Mesodermal cell (in vitro differentiated cells): ENCODE results near the gene GPATCH3.
"Not testable (repeated sequence)": the region's sequence is repeated elsewhere in the genome, so short reads cannot be mapped to it uniquely, and the experiment has no call there.

ENCODE experiments used
- H3K27ac ChIP-seq: 2 replicates; pipeline ENCODE4 v1.7.0; 2013; ENCODE audit warnings: mild to moderate bottlenecking, low read depth, low read length, moderate library complexity; ENCODE audit not compliant: severe bottlenecking
- H3K36me3 ChIP-seq: 2 replicates; pipeline ENCODE4 v1.7.1; 2013; ENCODE audit warnings: mild to moderate bottlenecking, low read length, moderate library complexity; ENCODE audit not compliant: control insufficient read depth, insufficient read depth
- H3K4me1 ChIP-seq: one replicate; pipeline ENCODE4 v1.7.1; 2013; ENCODE audit warnings: mild to moderate bottlenecking, low read length; ENCODE audit not compliant: insufficient read depth, control insufficient read depth, poor library complexity, severe bottlenecking
- H3K4me3 ChIP-seq: 2 replicates; pipeline ENCODE4 v1.7.0; 2013; ENCODE audit warnings: low read length, control low read depth, mild to moderate bottlenecking; ENCODE audit not compliant: insufficient read depth, poor library complexity, severe bottlenecking; ENCODE audit errors: extremely low read depth
- H3K9me3 ChIP-seq: 2 replicates; pipeline ENCODE4 v1.7.1; 2013; ENCODE audit warnings: mild to moderate bottlenecking, low read length, moderate library complexity; ENCODE audit not compliant: control insufficient read depth
- WGBS, 2 experiments: methylation state at CpG; one replicate each; pipeline ENCODE4 v1.1.5; 2013; ENCODE audit warnings: missing lambda C conversion rate in 2 of 2; ENCODE audit not compliant: insufficient coverage in 2 of 2; 5-methylcytosine and 5-hydroxymethylcytosine counted together

The GPATCH3 gene

GRCh38 chr1:26889551-26890466, 10.5 kb downstream of the GPATCH3 start, which contains the start of gene GPN2:
Gene GPN2, minus strand, starts transcription at chr1:26890283. Its CDS starts 187 bp downstream, at chr1:26890096.
- peak within 1 kb of the TSS; percentile 80 for H3K27ac ChIP-seq

GRCh38 chr1:26888231-26888630, 12.0 kb downstream of the GPATCH3 start:
- no peak overlapping the region for H3K27ac ChIP-seq
- no peaks in the 10 kb centered on the region for H3K9me3 ChIP-seq
- H3K4me1 ChIP-seq = peaks cover 4% of the 10 kb centered on the region
- no peak overlapping the region for H3K4me3 ChIP-seq
- H3K36me3 ChIP-seq = peaks cover 67% of the 10 kb centered on the region
- WGBS, 2 experiments = 100% methylated on average over 1 of the region's 1 CpG; no CpG with 5 or more reads in 1 of the 2 experiments

More at GRCh38 chr1:26889551-26890466, 10.5 kb downstream of the GPATCH3 start, which contains the start of gene GPN2:
- Histone ChIP-seq H3K9me3 (no peaks in the 10 kb centered on the region), H3K4me1 (peaks cover 4% of the 10 kb centered on the region), H3K4me3 (peak within 1 kb of the TSS; percentile 76), H3K36me3 (peaks cover 65% of the 10 kb centered on the region)
- WGBS, 2 experiments = 5 to 6% methylated on average over 63 to 72 of the region's 89 CpGs

GRCh38 chr1:26887125-26887524, 13.1 kb downstream of the GPATCH3 start:
- 83 to 100% methylated on average over 1 of the region's 1 CpG for WGBS, 2 experiments
- H3K9me3 ChIP-seq = no peaks in the 10 kb centered on the region
- peaks cover 4% of the 10 kb centered on the region for H3K4me1 ChIP-seq
- peaks cover 67% of the 10 kb centered on the region for H3K36me3 ChIP-seq
- H3K27ac ChIP-seq = no peak overlapping the region
- no peak overlapping the region for H3K4me3 ChIP-seq

- Histone ChIP-seq H3K36me3 (peaks cover 72% of the 10 kb centered on the region), H3K4me3 (no peak overlapping the region), H3K27ac (no peak overlapping the region), H3K4me1 (no peaks in the 10 kb centered on the region), H3K9me3 (no peaks in the 10 kb centered on the region)
- 94 to 95% methylated on average over 5 of the region's 5 CpGs for WGBS, 2 experiments
Measured at GRCh38 chr1:26882696-26883463, 17.4 kb downstream of the GPATCH3 start.

- H3K36me3 ChIP-seq = peaks cover 79% of the 10 kb centered on the region
- H3K4me3 ChIP-seq, H3K27ac ChIP-seq, H3K9me3 ChIP-seq, H3K4me1 ChIP-seq: not testable (repeated sequence)
- 95 to 97% methylated on average over 5 of the region's 6 CpGs for WGBS, 2 experiments
Measured at GRCh38 chr1:26881611-26882010, 18.7 kb downstream of the GPATCH3 start.

- WGBS, 2 experiments = 100% methylated on average over 3 of the region's 4 CpGs
- no peaks in the 10 kb centered on the region for H3K9me3 ChIP-seq
- H3K27ac ChIP-seq = no peak overlapping the region
- H3K36me3 ChIP-seq = peaks cover 65% of the 10 kb centered on the region
- peaks cover 4% of the 10 kb centered on the region for H3K4me1 ChIP-seq
- H3K4me3 ChIP-seq = no peak overlapping the region
Measured at GRCh38 chr1:26879793-26880192, 20.5 kb downstream of the GPATCH3 start.

GRCh38 chr1:26877326-26877725, 22.9 kb downstream of the GPATCH3 start:
- WGBS, 2 experiments = 100% methylated on average over 1 of the region's 2 CpGs; no CpG with 5 or more reads in 1 of the 2 experiments
- no peak overlapping the region for H3K27ac ChIP-seq
- no peaks in the 10 kb centered on the region for H3K9me3 ChIP-seq
- H3K4me3 ChIP-seq = no peak overlapping the region
- peaks cover 4% of the 10 kb centered on the region for H3K4me1 ChIP-seq
- H3K36me3 ChIP-seq = peaks cover 40% of the 10 kb centered on the region

- Histone ChIP-seq H3K27ac (peak overlapping the region; percentile 3), H3K9me3 (no peaks in the 10 kb centered on the region), H3K4me3 (no peak overlapping the region), H3K36me3 (peaks cover 18% of the 10 kb centered on the region), H3K4me1 (peaks cover 4% of the 10 kb centered on the region)
- WGBS, 2 experiments = 53 to 69% methylated on average over 3 to 4 of the region's 4 CpGs
Measured at GRCh38 chr1:26874896-26875295, 25.4 kb downstream of the GPATCH3 start.

- not testable (repeated sequence) for H3K9me3 ChIP-seq, H3K4me3 ChIP-seq, H3K27ac ChIP-seq, H3K4me1 ChIP-seq
- WGBS, 2 experiments = no CpG with 5 or more reads among the region's 2 CpGs
- H3K36me3 ChIP-seq = peaks cover 16% of the 10 kb centered on the region
Measured at GRCh38 chr1:26873097-26873496, 27.2 kb downstream of the GPATCH3 start.

GRCh38 chr1:26864610-26865480, 35.4 kb downstream of the GPATCH3 start:
- Histone ChIP-seq H3K36me3 (no peaks in the 10 kb centered on the region), H3K27ac (peak overlapping the region; percentile 95), H3K4me1 (peaks cover 33% of the 10 kb centered on the region), H3K9me3 (no peaks in the 10 kb centered on the region), H3K4me3 (peak overlapping the region; percentile 57)
- WGBS, 2 experiments = 0 to 1% methylated on average over 54 to 64 of the region's 75 CpGs
